HG03060 (cell line): Measurements from ENCODE around the gene MYCL.
"Not testable (repeated sequence)": the region's sequence is repeated elsewhere in the genome, so short reads cannot be mapped to it uniquely, and the experiment has no call there.

Experiments
- ATAC-seq: cut with Tn5 transposase; IDR thresholded peaks from one replicate; pipeline ENCODE4 v1.9.1; 2021; ENCODE audit warnings: low read depth, moderate number of reproducible peaks; ENCODE audit not compliant: unreplicated experiment

Gene MYCL

GRCh38 chr1:39892601-39893595 lies 8.8 kb downstream of the MYCL start:
- no peak for ATAC-seq

- ATAC-seq, result no peak
Observed at GRCh38 chr1:39890880-39891279, 10.8 kb downstream of the MYCL start.

GRCh38 chr1:39890273-39890672 lies 11.4 kb downstream of the MYCL start:
- ATAC-seq, result no peak

DNA sequence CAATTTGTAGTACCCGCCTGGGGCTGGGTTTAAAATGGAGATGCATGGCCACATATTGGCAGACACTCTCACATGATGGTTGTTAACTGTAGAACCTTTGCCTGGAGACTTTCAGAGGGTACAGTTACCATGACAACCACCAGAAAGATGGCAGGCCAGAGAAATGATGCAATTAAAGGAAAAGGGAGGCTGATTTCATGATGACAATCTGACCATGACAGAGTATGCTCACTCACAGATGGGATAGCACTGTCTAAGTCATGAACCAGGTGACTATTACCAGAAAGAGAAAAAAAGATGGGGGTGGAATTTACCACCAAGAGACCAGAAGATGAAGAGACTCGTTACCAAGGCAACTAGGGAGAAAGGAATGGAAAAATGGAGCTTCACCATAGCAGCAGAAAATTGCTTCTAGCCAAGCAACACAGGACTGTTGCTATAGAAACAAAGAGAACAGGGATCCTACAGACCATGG lies 14.9 kb downstream of the MYCL start:
- ATAC-seq, result no peak

GRCh38 chr1:39885516-39885915 lies 16.2 kb downstream of the MYCL start:
- no peak for ATAC-seq

GRCh38 chr1:39882152-39882551 lies 19.6 kb downstream of the MYCL start:
- no peak for ATAC-seq

DNA sequence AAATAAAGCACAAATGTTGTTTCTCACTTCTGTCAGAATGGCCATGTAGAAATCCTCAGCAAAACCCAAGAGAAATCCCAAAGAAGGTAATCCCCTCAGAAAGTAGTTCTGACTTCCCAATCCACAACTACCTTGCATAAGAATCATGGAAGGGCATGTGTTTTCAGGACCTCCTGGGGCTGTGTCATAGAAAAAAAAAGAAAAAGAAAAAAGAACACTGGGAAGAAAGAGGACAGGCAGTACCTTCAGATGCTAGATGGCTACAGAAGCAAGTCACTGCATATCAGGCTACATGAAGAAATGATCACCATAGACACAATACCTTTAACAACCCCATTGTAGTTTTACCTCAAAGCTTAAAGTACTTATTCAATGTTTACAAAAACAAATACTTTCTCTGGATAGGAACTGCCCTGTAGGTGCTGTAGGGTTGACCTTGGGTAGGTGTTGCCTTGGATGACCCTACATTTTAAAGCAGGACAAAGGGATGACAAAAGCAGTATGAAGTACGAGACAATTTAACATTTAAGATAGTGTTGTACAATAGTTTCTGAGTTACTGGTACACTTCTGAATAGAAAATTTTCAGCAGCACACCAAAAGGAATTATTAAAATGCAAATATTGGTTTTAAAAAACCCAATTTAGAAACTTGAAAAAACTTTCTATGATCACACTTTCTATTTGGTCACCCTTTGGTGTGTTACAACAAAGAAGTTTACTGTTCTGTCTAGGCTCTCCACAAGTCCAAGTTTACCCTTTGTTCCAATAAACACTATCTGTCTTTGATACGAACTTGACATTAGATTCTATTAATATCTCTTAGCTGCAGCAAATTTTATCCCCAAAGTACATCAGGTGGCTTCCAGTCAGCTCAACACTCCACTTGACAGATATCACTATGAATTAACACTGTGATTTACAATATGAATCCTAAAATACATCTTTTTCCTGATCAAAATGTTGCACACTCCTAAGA lies 23.4 kb downstream of the MYCL start:
- no peak for ATAC-seq

DNA sequence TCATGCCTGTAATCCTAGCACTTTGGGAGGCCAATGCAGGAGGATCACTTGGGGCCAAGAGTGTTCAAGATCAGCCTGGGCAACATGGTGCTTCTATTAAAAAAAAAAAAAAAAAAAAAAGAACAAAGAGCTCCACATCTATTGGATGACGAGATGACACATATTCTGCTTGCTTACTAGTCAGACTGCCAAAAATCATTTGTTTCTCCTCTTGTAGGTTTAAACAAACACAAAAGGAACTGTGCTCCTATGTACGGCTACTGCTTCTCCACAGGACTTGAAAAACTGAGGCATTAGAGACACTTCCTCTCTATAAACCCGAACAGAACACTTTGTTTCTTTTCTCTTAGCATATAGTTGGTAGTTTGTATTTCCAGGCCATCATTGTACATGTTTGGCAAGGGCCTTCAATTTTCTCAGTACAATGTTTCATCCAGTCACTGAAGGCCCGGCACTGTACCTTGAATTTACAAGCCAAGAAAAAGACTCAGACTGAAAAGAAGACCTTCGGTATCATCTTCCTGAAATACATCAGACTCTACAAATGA lies 24.4 kb downstream of the MYCL start:
- no peak for ATAC-seq

- no peak for ATAC-seq
Observed at GRCh38 chr1:39876144-39876543, 25.6 kb downstream of the MYCL start.

DNA sequence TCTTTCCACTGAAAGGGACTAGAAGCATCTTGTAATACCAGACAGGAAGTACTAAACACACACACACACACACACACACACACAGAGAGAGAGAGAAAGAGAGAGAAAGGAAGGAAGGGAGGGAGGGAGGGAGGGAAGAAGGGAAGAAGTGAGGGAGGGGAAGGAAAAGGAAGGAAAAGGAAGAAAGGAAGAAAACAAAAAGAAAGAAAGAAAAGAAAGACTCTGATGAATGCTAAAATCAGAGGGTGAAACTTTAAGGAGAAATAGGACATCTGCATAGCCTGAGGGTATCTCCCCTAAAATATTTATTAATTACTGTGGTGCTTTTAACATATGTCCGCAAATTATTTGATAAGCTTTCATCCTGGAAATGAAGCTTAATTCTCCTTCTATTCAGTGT lies 29.0 kb downstream of the MYCL start:
- ATAC-seq, result no peak

DNA sequence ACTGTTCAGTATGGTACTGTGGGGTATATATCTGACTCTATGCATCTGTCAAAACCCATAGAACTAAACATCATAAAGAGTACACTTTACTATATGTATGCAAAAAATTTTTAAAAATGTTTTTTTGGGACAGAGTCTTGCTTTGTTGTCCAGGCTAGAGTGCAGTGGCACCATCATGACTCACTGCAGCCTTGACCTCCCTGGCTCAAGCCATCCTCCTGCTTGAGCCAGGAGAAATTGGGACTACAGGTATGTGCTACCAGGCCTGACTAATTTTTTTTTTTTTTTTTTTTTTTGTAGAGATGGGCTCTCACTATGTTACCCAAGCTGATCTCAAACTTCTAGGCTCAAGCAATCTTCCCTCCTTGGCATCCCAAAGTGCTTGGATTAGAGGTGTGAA lies 29.9 kb downstream of the MYCL start:
- ATAC-seq, result no peak

DNA sequence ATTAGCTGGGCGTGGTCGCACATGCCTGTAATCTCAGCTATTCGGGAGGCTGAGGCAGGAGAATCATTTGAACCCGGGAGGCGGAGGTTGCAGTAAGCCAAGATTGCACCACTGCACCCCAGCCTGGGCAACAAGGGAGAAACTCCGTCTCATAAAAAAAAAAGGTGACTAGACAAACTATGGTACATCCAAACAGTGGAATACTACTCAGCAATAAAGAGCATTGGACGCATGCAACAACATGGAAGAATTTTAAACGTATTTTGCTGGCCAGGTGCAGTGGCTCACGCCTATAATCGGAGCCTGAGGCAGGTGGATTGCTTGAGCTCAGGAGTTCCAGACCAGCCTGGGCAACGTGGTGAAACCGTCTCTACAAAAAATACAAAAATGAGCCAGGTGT lies 30.7 kb downstream of the MYCL start:
- not testable (repeated sequence) for ATAC-seq

- ATAC-seq, result not testable (repeated sequence)
Observed at GRCh38 chr1:39869538-39870112, 32.1 kb downstream of the MYCL start.

- no peak for ATAC-seq
Observed at GRCh38 chr1:39866767-39867166, 35.0 kb downstream of the MYCL start.

DNA sequence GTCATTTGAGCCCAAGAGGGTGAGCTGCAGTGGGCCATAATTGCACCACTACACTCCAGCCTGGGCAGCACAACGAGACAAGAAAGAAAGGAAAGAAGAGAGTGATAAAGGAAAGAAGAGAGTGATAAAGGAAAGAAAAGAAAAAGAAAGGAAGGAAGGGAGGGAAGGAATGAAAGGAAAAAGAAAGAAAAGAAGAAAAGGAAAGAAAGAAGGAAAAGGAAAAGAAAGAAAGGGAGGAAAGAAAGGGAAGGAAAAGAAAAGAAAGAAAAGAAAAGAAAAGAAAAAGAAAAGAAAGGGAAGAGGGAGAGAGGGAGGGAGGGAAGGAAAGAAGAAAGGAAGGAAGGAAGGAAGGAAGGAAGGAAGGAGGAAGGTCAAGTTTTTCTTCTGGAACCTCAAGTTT lies 36.0 kb downstream of the MYCL start:
- ATAC-seq, result no peak

DNA sequence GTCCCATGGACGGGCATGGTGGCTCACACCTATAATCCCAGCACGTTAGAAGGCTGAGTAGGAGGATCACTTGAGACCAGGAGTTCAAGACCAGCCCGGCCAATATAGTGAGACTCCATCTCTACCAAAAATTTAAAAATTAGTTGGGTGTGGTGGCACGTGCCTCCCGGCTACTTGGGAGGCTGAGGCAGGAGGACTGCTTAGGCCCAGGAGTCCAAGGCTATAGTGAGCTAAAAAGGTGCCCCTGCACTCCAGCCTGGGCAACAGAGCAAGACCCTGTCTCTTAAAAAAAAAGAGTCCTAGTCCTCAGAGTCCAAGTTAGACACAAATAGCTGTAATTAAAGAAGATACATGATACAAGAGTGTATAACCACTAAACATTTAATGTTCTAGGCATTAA lies 38.5 kb downstream of the MYCL start:
- ATAC-seq, result no peak

DNA sequence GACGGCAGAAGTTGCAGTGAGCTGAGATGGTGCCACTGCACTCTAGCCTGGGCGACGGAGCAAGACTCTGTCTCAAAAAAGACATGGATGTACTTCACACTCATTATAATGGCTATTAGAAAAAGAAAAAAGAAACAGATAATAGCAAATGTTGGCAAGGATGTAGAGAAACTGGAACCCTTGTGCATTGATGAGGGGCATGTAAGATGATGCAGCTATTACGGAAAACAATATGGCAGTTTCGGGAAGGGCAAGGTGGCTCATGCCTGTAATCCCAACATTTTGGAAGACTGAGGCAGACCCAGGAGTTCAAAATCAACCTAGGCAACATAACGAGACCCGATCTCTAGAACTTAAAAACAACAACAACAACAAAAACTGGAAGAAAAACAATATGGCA lies 40.7 kb downstream of the MYCL start:
- no peak for ATAC-seq

GRCh38 chr1:39859859-39860812 lies 41.6 kb downstream of the MYCL start:
- no peak for ATAC-seq

GRCh38 chr1:39858315-39858714 lies 43.4 kb downstream of the MYCL start:
- ATAC-seq, result no peak
